Measurements from ENCODE around the gene LMF1.

- TF ChIP-seq, protein P1, sequence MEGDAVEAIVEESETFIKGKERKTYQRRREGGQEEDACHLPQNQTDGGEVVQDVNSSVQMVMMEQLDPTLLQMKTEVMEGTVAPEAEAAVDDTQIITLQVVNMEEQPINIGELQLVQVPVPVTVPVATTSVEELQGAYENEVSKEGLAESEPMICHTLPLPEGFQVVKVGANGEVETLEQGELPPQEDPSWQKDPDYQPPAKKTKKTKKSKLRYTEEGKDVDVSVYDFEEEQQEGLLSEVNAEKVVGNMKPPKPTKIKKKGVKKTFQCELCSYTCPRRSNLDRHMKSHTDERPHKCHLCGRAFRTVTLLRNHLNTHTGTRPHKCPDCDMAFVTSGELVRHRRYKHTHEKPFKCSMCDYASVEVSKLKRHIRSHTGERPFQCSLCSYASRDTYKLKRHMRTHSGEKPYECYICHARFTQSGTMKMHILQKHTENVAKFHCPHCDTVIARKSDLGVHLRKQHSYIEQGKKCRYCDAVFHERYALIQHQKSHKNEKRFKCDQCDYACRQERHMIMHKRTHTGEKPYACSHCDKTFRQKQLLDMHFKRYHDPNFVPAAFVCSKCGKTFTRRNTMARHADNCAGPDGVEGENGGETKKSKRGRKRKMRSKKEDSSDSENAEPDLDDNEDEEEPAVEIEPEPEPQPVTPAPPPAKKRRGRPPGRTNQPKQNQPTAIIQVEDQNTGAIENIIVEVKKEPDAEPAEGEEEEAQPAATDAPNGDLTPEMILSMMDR (conservative IDR thresholded peaks at IDR 0.05; ENCODE audit: low read depth, low read length), result no peak
- TF ChIP-seq NFE2L2 (IDR thresholded peaks at IDR 0.05; ENCODE audit: low read depth, low read length) (no peak), MAFK (IDR thresholded peaks at IDR 0.05; ENCODE audit: low read depth, low read length) (no peak), POLR2A (IDR thresholded peaks at IDR 0.05; ENCODE audit: low read depth, low read length) (no peak), SMC3 (IDR thresholded peaks at IDR 0.05; ENCODE audit: low read depth, low read length) (no peak), RCOR1 (IDR thresholded peaks at IDR 0.05; ENCODE audit: insufficient replicate concordance, low read length) (no peak), MXI1 (IDR thresholded peaks at IDR 0.05; ENCODE audit: borderline replicate concordance, low read depth, low read length) (no peak), CEBPB (IDR thresholded peaks at IDR 0.05; ENCODE audit: low read depth, low read length) (no peak), BHLHE40 (IDR thresholded peaks at IDR 0.05; ENCODE audit: low read depth, low read length) (no peak), FOS (IDR thresholded peaks at IDR 0.05; ENCODE audit: low read depth, low read length) (no peak), CHD1 (IDR thresholded peaks at IDR 0.05; ENCODE audit: low read depth, low read length) (no peak), RFX5 (IDR thresholded peaks at IDR 0.05; ENCODE audit: low read depth, low read length) (no peak), RAD21 (IDR thresholded peaks at IDR 0.05; ENCODE audit: low read length) (no peak), ELK1 (IDR thresholded peaks at IDR 0.05; ENCODE audit: borderline replicate concordance, low read depth, low read length) (no peak)
These were observed 51.8 kb downstream of the LMF1 start for GRCh38 chr16:918741-919657.
